PC-3 (cell line): Measurements from ENCODE around the gene HOGA1.

ENCODE experiments used
- EZH2 ChIP-seq: fragments of 300-600 bp; sonication (generic); IDR thresholded peaks from one replicate; pipeline ENCODE4 v1.6.1; 2017; ENCODE audit warnings: antibody characterized with exemption, mild to moderate bottlenecking, low read length; ENCODE audit not compliant: unreplicated experiment
- TF ChIP-seq, protein P1 (sequence below): fragments of 300-600 bp; sonication (generic); conservative IDR thresholded peaks from 2 replicates; pipeline ENCODE4 v1.5.1; 2017; ENCODE audit warnings: antibody characterized with exemption, low read depth, mild to moderate bottlenecking, low read length

DNA sequence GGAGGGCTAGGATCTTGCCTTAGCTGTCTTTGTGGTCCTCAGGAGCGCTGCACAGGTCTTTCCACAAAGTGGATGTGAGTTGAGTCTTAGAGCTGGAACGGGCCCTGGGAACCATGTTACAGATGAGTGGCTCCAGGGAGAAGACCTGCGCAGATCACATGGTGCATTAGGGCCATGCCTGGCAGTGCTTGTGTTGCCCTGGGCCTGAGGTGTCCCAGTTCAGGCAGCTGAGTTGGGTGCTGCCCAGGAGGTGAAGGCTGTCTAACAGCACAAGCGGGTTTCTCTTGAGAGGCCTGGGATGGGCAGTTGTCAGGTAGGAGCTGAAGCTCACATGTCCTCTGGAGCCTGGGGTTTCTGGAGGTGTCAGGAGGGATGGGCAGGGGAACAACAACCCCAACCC lies 45.4 kb upstream of the HOGA1 start:
- TF ChIP-seq, protein P1, sequence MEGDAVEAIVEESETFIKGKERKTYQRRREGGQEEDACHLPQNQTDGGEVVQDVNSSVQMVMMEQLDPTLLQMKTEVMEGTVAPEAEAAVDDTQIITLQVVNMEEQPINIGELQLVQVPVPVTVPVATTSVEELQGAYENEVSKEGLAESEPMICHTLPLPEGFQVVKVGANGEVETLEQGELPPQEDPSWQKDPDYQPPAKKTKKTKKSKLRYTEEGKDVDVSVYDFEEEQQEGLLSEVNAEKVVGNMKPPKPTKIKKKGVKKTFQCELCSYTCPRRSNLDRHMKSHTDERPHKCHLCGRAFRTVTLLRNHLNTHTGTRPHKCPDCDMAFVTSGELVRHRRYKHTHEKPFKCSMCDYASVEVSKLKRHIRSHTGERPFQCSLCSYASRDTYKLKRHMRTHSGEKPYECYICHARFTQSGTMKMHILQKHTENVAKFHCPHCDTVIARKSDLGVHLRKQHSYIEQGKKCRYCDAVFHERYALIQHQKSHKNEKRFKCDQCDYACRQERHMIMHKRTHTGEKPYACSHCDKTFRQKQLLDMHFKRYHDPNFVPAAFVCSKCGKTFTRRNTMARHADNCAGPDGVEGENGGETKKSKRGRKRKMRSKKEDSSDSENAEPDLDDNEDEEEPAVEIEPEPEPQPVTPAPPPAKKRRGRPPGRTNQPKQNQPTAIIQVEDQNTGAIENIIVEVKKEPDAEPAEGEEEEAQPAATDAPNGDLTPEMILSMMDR: no peak
- TF ChIP-seq EZH2: no peak
